Ovary (tissue), 3 donors: ENCODE results near the gene CCT4.

Experiments used
- CTCF ChIP-seq, 3 donors: fragments of 450-650 bp in 2 of 3; fragments of 200-600 bp in 1 of 3; IDR thresholded peaks; one replicate each; pipeline versions ENCODE4 v1.5.1 to v1.8.0; 2016 to 2022; ENCODE audit warnings: antibody characterized with exemption in 3 of 3, mild to moderate bottlenecking in 1 of 3
- EP300 ChIP-seq: sonication (generic); formaldehyde crosslinking; IDR thresholded peaks from one replicate; pipeline ENCODE4 v1.6.1; 2017; ENCODE audit warnings: antibody characterized with exemption
- POLR2A ChIP-seq: fragments of 450-650 bp; IDR thresholded peaks from one replicate; pipeline ENCODE4 v1.6.1; 2017; ENCODE audit warnings: antibody characterized with exemption, mild to moderate bottlenecking, moderate library complexity
- donor health status: DM: no; HTN: no; CAD: no.

- TF ChIP-seq CTCF (IDR thresholded peaks at IDR 0.05) (no peak), POLR2A (no peak), EP300 (no peak)
These were observed 26.4 kb downstream of the CCT4 start for GRCh38 chr2:61862085-61862484.
